WTC11 (cell line): ENCODE measurements around the gene FRYL.

ENCODE experiments used
- CBFB ChIP-seq: sonication (generic); formaldehyde crosslinking; IDR thresholded peaks from 2 replicates; pipeline ENCODE4 v1.8.1; 2022; ENCODE audit warnings: mild to moderate bottlenecking, low read depth, missing genetic modification reagents
- ESRRA ChIP-seq: sonication (generic); formaldehyde crosslinking; IDR thresholded peaks from 2 replicates; pipeline ENCODE4 v1.8.1; 2022; ENCODE audit warnings: mild to moderate bottlenecking, missing genetic modification reagents, borderline replicate concordance
- USF2 ChIP-seq: sonication (generic); formaldehyde crosslinking; IDR thresholded peaks from 2 replicates; pipeline ENCODE4 v1.8.1; 2023; ENCODE audit warnings: mild to moderate bottlenecking, missing genetic modification reagents, moderate library complexity
- ZNF232 ChIP-seq: sonication (generic); formaldehyde crosslinking; IDR thresholded peaks from 2 replicates; pipeline ENCODE4 v1.8.0; 2022; ENCODE audit warnings: mild to moderate bottlenecking, missing genetic modification reagents
- TF ChIP-seq, protein P1 (sequence below): fragments of 200-600 bp; IDR thresholded peaks from 2 replicates; pipeline ENCODE4 v1.8.0; 2022; ENCODE audit warnings: antibody characterized with exemption
- TF ChIP-seq, protein P2 (sequence below): sonication (generic); formaldehyde crosslinking; IDR thresholded peaks from 2 replicates; pipeline ENCODE4 v1.8.0; 2022; ENCODE audit warnings: mild to moderate bottlenecking, missing genetic modification reagents
- TF ChIP-seq, protein P3 (sequence below): sonication (generic); formaldehyde crosslinking; IDR thresholded peaks from 2 replicates; pipeline ENCODE4 v1.8.1; 2022; ENCODE audit warnings: mild to moderate bottlenecking, moderate library complexity, missing genetic modification reagents

GRCh38 chr4:48778431-48779094, 1.5 kb downstream of the FRYL start:
- TF ChIP-seq ESRRA (no peak), USF2 (CRISPR knock-in tag) (no peak), CBFB (no peak), ZNF232 (CRISPR knock-in tag) (no peak)
- TF ChIP-seq, protein P1, sequence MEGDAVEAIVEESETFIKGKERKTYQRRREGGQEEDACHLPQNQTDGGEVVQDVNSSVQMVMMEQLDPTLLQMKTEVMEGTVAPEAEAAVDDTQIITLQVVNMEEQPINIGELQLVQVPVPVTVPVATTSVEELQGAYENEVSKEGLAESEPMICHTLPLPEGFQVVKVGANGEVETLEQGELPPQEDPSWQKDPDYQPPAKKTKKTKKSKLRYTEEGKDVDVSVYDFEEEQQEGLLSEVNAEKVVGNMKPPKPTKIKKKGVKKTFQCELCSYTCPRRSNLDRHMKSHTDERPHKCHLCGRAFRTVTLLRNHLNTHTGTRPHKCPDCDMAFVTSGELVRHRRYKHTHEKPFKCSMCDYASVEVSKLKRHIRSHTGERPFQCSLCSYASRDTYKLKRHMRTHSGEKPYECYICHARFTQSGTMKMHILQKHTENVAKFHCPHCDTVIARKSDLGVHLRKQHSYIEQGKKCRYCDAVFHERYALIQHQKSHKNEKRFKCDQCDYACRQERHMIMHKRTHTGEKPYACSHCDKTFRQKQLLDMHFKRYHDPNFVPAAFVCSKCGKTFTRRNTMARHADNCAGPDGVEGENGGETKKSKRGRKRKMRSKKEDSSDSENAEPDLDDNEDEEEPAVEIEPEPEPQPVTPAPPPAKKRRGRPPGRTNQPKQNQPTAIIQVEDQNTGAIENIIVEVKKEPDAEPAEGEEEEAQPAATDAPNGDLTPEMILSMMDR, result no peak
- TF ChIP-seq, protein P2, sequence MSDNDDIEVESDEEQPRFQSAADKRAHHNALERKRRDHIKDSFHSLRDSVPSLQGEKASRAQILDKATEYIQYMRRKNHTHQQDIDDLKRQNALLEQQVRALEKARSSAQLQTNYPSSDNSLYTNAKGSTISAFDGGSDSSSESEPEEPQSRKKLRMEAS (CRISPR knock-in tag), result no peak
- TF ChIP-seq, protein P3, sequence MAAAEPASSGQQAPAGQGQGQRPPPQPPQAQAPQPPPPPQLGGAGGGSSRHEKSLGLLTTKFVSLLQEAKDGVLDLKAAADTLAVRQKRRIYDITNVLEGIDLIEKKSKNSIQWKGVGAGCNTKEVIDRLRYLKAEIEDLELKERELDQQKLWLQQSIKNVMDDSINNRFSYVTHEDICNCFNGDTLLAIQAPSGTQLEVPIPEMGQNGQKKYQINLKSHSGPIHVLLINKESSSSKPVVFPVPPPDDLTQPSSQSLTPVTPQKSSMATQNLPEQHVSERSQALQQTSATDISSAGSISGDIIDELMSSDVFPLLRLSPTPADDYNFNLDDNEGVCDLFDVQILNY (CRISPR knock-in tag), result no peak
